Measurements from ENCODE around the gene SUSD4. TPM values are rescaled to one million over a fixed set of nuclear protein-coding genes. Genes with fewer than 3 reads are reported as not detected.

SUSD4 gene
- total and polyA plus RNA-seq, 10 of the 15 experiments (the other 5 are each of a cell fraction or from before 2014, with no cell fraction given), result 0.13 to 1.1 (median 0.26) TPM; not detected in 3

- no peak for TF ChIP-seq BCL3 (IDR thresholded peaks at IDR 0.05; ENCODE audit: borderline replicate concordance, insufficient read depth, low read depth, low read length, poor library complexity, severe bottlenecking)
- no peak for TF ChIP-seq ZZZ3 (IDR thresholded peaks at IDR 0.05; ENCODE audit: control insufficient read depth, insufficient read length, low read depth)
- no peak for TF ChIP-seq MEF2A (IDR thresholded peaks at IDR 0.05; ENCODE audit: insufficient read depth, low read depth, low read length)
- no peak for TF ChIP-seq RCOR1 (conservative IDR thresholded peaks at IDR 0.05; ENCODE audit: low read depth, low read length)
- no peak for TF ChIP-seq YY1 (IDR thresholded peaks at IDR 0.05; ENCODE audit: low read depth, low read length)
- no peak for TF ChIP-seq ASH2L (IDR thresholded peaks at IDR 0.05; ENCODE audit: borderline replicate concordance, low read depth)
- no peak for TF ChIP-seq RELB (IDR thresholded peaks at IDR 0.05; ENCODE audit: low read depth)
These were observed 43.0 kb downstream of the SUSD4 start (continued) for GRCh38 chr1:223320959-223321358.

GRCh38 chr1:223319905-223320580, 43.9 kb downstream of the SUSD4 start:
- no peaks in the 10 kb centered on the region for H3K79me2 ChIP-seq (ENCODE audit: control insufficient read depth, insufficient read depth, low read length)
- RAD21 ChIA-PET (ENCODE audit: unreplicated experiment), result no interaction called here
- POLR2A ChIA-PET, result no interaction called here
- H3K9ac ChIP-seq (ENCODE audit: control insufficient read depth, insufficient read depth, low read length), result no peak overlapping the region
- H4K20me1 ChIP-seq (ENCODE audit: control insufficient read depth, insufficient read depth), result no peaks in the 10 kb centered on the region
- no peak for DNase-seq (ENCODE audit: low read depth, low spot score)
- H3K27ac ChIP-seq (ENCODE audit: control insufficient read depth, insufficient read depth), result no peak overlapping the region
- H3K9me3 ChIP-seq (replicated peaks; ENCODE audit: control insufficient read depth, insufficient read depth, low read length), result no peaks in the 10 kb centered on the region
- no peak for ATAC-seq
- no TSS peak for BruUV-seq (replicated peaks)
- TF ChIP-seq RCOR1 (conservative IDR thresholded peaks at IDR 0.05; ENCODE audit: low read depth, low read length), result no peak
- no peak for TF ChIP-seq NRF1 (conservative IDR thresholded peaks at IDR 0.05; ENCODE audit: low read depth, low read length)
- TF ChIP-seq SREBF1 (IDR thresholded peaks at IDR 0.05; ENCODE audit: low read length), result no peak
- TF ChIP-seq CUX1 (IDR thresholded peaks at IDR 0.05; ENCODE audit: insufficient replicate concordance, low read depth, low read length), result no peak
- TF ChIP-seq LARP7 (IDR thresholded peaks at IDR 0.05), result no peak
- no peak for TF ChIP-seq SUPT20H (IDR thresholded peaks at IDR 0.05; ENCODE audit: borderline replicate concordance, control insufficient read depth, low read depth, low read length)
- TF ChIP-seq SREBF2 (IDR thresholded peaks at IDR 0.05; ENCODE audit: low read length), result no peak
- H3K36me3 ChIP-seq (ENCODE audit: control insufficient read depth in 2 of 2, insufficient read depth in 2 of 2, low read length in 1 of 2), result no peaks in the 10 kb centered on the region
- no peak overlapping the region for H3K4me3 ChIP-seq
- intact Hi-C loops (cut with micrococcal nuclease; ENCODE audit: unreplicated experiment), result no loop called here
- CTCF ChIA-PET, result no interaction called here
- SMC1A ChIA-PET (ENCODE audit: uncharacterized antibody, unreplicated experiment), result no interaction called here
- no peaks in the 10 kb centered on the region for H3K4me1 ChIP-seq (ENCODE audit: control insufficient read depth, insufficient read depth, low read length)
- FAIRE-seq, result no peak
- no peak overlapping the region for H3K4me2 ChIP-seq (ENCODE audit: control insufficient read depth, insufficient read depth)
- H2AFZ ChIP-seq (ENCODE audit: control insufficient read depth, low read depth, low read length), result no peak overlapping the region
- in situ Hi-C loops (cut with MboI), result no loop called here
- 39% methylated on average over 11 of the region's 11 CpGs for WGBS (ENCODE audit: insufficient coverage, insufficient replicate concordance, low lambda C conversion rate, missing lambda C conversion rate)
- 0 out of 4 replicates have a peak, but pooled peaks cover 0 to 2% of the 10 kb centered on the region in 2 experiments for H3K27me3 ChIP-seq (replicated peaks in 1 of 2; ENCODE audit: control insufficient read depth in 2 of 2, insufficient read depth in 2 of 2, low read length in 1 of 2)

All from GM12878 (cell line).